GM23338 (cell line): ENCODE data around the gene MTCL3.

ENCODE experiments used
- ATAC-seq: fragments of 200-7000 bp; cut with Tn5 transposase; 3 replicates; pipeline ENCODE4 v1.9.1; 2020
- DNase-seq: peaks from one replicate; pipeline ENCODE4 v3.0.0-alpha.2; 2015; ENCODE audit warnings: low spot score
- H2AFZ ChIP-seq: fragments of 200-600 bp; sonication (generic); 2 replicates; pipeline ENCODE4 v1.8.0; 2016; ENCODE audit warnings: antibody characterized with exemption, mild to moderate bottlenecking, moderate library complexity
- H3F3A ChIP-seq: fragments of 200-600 bp; sonication (generic); replicated peaks from 2 replicates; pipeline ENCODE4 v1.8.0; 2017; ENCODE audit warnings: antibody characterized with exemption, mixed run types, low read depth
- H3K27ac ChIP-seq: fragments of 200-600 bp; sonication (generic); 2 replicates; pipeline ENCODE4 v1.6.1; 2016; ENCODE audit warnings: low read depth
- H3K27me3 ChIP-seq: fragments of 200-600 bp; sonication (generic); 2 replicates; pipeline ENCODE4 v1.8.0; 2016; ENCODE audit warnings: mild to moderate bottlenecking, mixed run types, moderate library complexity; ENCODE audit not compliant: insufficient read depth
- H3K36me3 ChIP-seq: fragments of 200-600 bp; sonication (generic); 2 replicates; pipeline ENCODE4 v1.8.0; 2016; ENCODE audit warnings: mild to moderate bottlenecking; ENCODE audit not compliant: insufficient read depth
- H3K4me1 ChIP-seq: fragments of 200-600 bp; sonication (generic); 2 replicates; pipeline ENCODE4 v1.8.0; 2016; ENCODE audit warnings: mild to moderate bottlenecking, moderate library complexity; ENCODE audit not compliant: insufficient read depth
- H3K4me2 ChIP-seq: fragments of 200-600 bp; sonication (generic); 2 replicates; pipeline ENCODE4 v1.7.1; 2017; ENCODE audit warnings: mixed run types
- H3K4me3 ChIP-seq: fragments of 200-600 bp; sonication (generic); 2 replicates; pipeline ENCODE4 v1.6.1; 2016; ENCODE audit warnings: mixed run types
- H3K79me2 ChIP-seq: fragments of 200-600 bp; sonication (generic); replicated peaks from 2 replicates; pipeline ENCODE4 v1.8.0; 2017; ENCODE audit warnings: mild to moderate bottlenecking; ENCODE audit not compliant: insufficient read depth
- H3K9me2 ChIP-seq: fragments of 200-600 bp; sonication (generic); 2 replicates; pipeline ENCODE4 v1.8.0; 2017; ENCODE audit not compliant: insufficient read depth
- H4K20me1 ChIP-seq: fragments of 200-600 bp; sonication (generic); replicated peaks from 2 replicates; pipeline ENCODE4 v1.8.0; 2017; ENCODE audit warnings: mild to moderate bottlenecking; ENCODE audit not compliant: insufficient read depth
- H3K27ac Mint-ChIP-seq: 2 replicates; pipeline ENCODE4 v1.8.0; 2020; ENCODE audit warnings: inconsistent platforms, mild to moderate bottlenecking, moderate library complexity, mixed read lengths
- H3K27me3 Mint-ChIP-seq: 3 replicates; pipeline ENCODE4 v1.8.0; 2022; ENCODE audit warnings: low read depth, mild to moderate bottlenecking, moderate library complexity, mixed read lengths, inconsistent platforms; ENCODE audit not compliant: insufficient read depth, poor library complexity
- H3K36me3 Mint-ChIP-seq: 3 replicates; pipeline ENCODE4 v1.8.0; 2021; ENCODE audit warnings: low read depth, mild to moderate bottlenecking, inconsistent platforms, moderate library complexity, mixed read lengths
- H3K4me1 Mint-ChIP-seq: 3 replicates; pipeline ENCODE4 v1.8.0; 2020; ENCODE audit warnings: mild to moderate bottlenecking, inconsistent platforms, mixed read lengths
- H3K4me3 Mint-ChIP-seq: 3 replicates; pipeline ENCODE4 v1.8.0; 2021; ENCODE audit warnings: moderate library complexity, mild to moderate bottlenecking, inconsistent platforms, mixed read lengths
- H3K9me3 Mint-ChIP-seq: 3 replicates; pipeline ENCODE4 v1.8.0; 2020; ENCODE audit warnings: moderate library complexity, mild to moderate bottlenecking, inconsistent platforms, mixed read lengths
- CREB1 ChIP-seq: fragments of 250-450 bp; sonication (Bioruptor Pico); IDR thresholded peaks from 2 replicates; pipeline ENCODE4 v1.5.0; 2020; ENCODE audit warnings: low read depth, mild to moderate bottlenecking, moderate library complexity
- EZH2phosphoT487 ChIP-seq: fragments of 200-600 bp; sonication (generic); IDR thresholded peaks from one replicate; pipeline ENCODE4 v1.8.1; 2018; ENCODE audit warnings: antibody characterized with exemption; ENCODE audit not compliant: unreplicated experiment
- JUNB ChIP-seq: IDR thresholded peaks from one replicate; pipeline ENCODE4 v1.6.1; 2016; ENCODE audit warnings: antibody characterized with exemption; ENCODE audit not compliant: unreplicated experiment
- ZNF331 ChIP-seq: fragments of 250-450 bp; sonication (Bioruptor Pico); IDR thresholded peaks from 2 replicates; pipeline ENCODE4 v1.5.0; 2020; ENCODE audit warnings: low read depth, mild to moderate bottlenecking, moderate library complexity
- TF ChIP-seq, protein P1 (sequence below), 2 experiments: fragments of 200-600 bp in 1 of 2; sonication (generic) in 1 of 2; conservative IDR thresholded peaks; 2 replicates each; pipeline versions ENCODE4 v1.5.1 to v1.6.1; 2016 to 2017; ENCODE audit warnings: antibody characterized with exemption in 2 of 2, low read depth in 2 of 2, mild to moderate bottlenecking in 2 of 2, moderate library complexity in 1 of 2
- TF ChIP-seq, protein P2 (sequence below): IDR thresholded peaks from 2 replicates; pipeline ENCODE4 v1.6.1; 2016; ENCODE audit warnings: antibody characterized with exemption

MTCL3 gene

DNA sequence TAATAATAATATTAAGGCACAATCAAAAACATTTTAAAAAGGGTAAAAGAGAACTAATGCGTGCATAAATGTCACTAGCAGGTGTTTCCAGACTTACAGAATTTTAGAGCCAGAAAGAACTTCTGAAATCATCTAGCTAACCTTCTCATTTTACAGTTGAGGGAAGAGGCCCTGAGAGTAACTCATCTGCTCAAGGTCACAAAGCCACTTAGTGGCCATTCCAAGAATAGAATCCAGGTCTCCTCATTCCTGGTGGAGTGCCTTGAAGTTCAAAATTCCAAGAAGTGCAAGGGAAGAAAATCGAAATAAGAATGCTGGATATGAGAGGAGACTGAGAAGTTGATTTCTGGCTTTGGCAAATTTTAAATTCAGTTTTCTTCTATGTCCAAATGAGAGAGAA is 56.8 kb downstream of the MTCL3 start:
- no peaks in the 10 kb centered on the region for H3K9me3 Mint-ChIP-seq
- no peak overlapping the region for H3K4me3 Mint-ChIP-seq
- no peaks in the 10 kb centered on the region for H3F3A ChIP-seq
- TF ChIP-seq EZH2phosphoT487, result no peak
- TF ChIP-seq, protein P1, sequence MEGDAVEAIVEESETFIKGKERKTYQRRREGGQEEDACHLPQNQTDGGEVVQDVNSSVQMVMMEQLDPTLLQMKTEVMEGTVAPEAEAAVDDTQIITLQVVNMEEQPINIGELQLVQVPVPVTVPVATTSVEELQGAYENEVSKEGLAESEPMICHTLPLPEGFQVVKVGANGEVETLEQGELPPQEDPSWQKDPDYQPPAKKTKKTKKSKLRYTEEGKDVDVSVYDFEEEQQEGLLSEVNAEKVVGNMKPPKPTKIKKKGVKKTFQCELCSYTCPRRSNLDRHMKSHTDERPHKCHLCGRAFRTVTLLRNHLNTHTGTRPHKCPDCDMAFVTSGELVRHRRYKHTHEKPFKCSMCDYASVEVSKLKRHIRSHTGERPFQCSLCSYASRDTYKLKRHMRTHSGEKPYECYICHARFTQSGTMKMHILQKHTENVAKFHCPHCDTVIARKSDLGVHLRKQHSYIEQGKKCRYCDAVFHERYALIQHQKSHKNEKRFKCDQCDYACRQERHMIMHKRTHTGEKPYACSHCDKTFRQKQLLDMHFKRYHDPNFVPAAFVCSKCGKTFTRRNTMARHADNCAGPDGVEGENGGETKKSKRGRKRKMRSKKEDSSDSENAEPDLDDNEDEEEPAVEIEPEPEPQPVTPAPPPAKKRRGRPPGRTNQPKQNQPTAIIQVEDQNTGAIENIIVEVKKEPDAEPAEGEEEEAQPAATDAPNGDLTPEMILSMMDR (conservative IDR thresholded peaks at IDR 0.05; ENCODE audit: low read depth in 2 of 2), result peak; percentile 25 to 33; a peak in 3 of 4 replicates
- H3K4me1 ChIP-seq, result peaks cover 25% of the 10 kb centered on the region
- H3K27ac Mint-ChIP-seq, result no peak overlapping the region
- no peaks in the 10 kb centered on the region for H3K9me2 ChIP-seq
- ATAC-seq (no peak), DNase-seq (peak; percentile 55)
- H3K36me3 Mint-ChIP-seq, result no peaks in the 10 kb centered on the region
- H4K20me1 ChIP-seq, result no peaks in the 10 kb centered on the region
- no peak overlapping the region for H3K27ac ChIP-seq
- no peaks in the 10 kb centered on the region for H3K27me3 Mint-ChIP-seq
- H3K4me2 ChIP-seq, result no peak overlapping the region
- H2AFZ ChIP-seq, result no peak overlapping the region
- peaks cover 49% of the 10 kb centered on the region for H3K4me1 Mint-ChIP-seq
- no peak overlapping the region for H3K4me3 ChIP-seq
- no peaks in the 10 kb centered on the region for H3K79me2 ChIP-seq
- H3K36me3 ChIP-seq, result no peaks in the 10 kb centered on the region
- H3K27me3 ChIP-seq, result no peaks in the 10 kb centered on the region

DNA sequence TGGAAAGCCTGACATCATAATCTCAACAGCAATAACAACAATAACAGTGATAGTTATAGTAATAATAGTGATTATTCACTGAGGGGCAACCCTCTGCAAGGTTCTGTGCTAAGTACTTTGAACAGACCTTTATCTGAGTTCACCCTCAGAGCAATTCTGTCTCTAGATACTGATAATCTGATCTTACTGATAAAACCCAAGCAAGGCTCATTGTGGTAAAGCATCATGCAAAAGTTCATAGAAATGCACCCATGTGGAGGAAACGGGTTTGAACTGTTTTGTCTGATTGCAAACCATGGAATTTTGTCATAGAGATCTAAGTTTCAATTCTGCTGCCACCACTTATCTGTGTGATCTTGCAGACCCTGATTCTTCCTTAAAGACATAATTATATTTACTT is 58.7 kb downstream of the MTCL3 start:
- DNase-seq (no peak), ATAC-seq (no peak)
- Mint-ChIP-seq H3K4me3 (no peak overlapping the region), H3K27ac (no peak overlapping the region), H3K4me1 (peaks cover 56% of the 10 kb centered on the region), H3K36me3 (no peaks in the 10 kb centered on the region), H3K9me3 (no peaks in the 10 kb centered on the region), H3K27me3 (no peaks in the 10 kb centered on the region)
- Histone ChIP-seq H3K4me3 (no peak overlapping the region), H4K20me1 (no peaks in the 10 kb centered on the region), H3K4me2 (no peak overlapping the region), H3F3A (no peaks in the 10 kb centered on the region), H3K27ac (no peak overlapping the region), H2AFZ (no peak overlapping the region), H3K79me2 (no peaks in the 10 kb centered on the region), H3K36me3 (no peaks in the 10 kb centered on the region), H3K4me1 (peaks cover 39% of the 10 kb centered on the region), H3K9me2 (no peaks in the 10 kb centered on the region), H3K27me3 (no peaks in the 10 kb centered on the region)
- TF ChIP-seq EZH2phosphoT487 (no peak), JUNB (no peak), ZNF331 (no peak)

DNA sequence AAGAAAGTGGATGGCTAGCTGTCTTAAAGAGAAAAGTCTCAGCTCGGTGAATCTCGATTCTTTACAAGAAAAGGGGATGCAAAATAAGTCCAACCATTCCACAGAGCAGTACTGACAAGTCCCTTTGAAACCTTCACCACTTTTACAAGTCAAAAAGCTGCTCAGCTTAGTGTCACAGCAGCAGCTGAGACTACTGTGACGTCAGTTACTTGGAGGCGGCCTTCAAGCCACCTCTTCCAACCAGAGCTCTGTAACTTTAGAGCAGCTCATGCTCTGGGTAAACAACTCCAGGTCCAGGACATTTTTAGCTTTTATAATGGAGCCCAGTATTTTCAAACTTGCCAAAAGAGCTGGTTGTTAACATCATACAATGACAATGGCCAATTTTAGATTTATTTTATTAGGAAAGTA is 59.9 kb downstream of the MTCL3 start, which contains the start of gene KIAA0408:
TSS of gene KIAA0408 (minus strand) at position 159 of the 411 bp plus-strand sequence. CDS start 5,408 bp downstream, outside the sequence.
- H3K4me1 Mint-ChIP-seq, result peaks cover 51% of the 10 kb centered on the region
- DNase-seq, result peak; percentile 72
- no peak within 1 kb of the TSS for H2AFZ ChIP-seq
- peak within 1 kb of the TSS; percentile 72 for H3K27ac Mint-ChIP-seq
- ATAC-seq, result peak; percentile 93
- H3K79me2 ChIP-seq, result no peaks in the 10 kb centered on the region
- H3K9me2 ChIP-seq, result no peaks in the 10 kb centered on the region
- H3K27me3 ChIP-seq, result no peaks in the 10 kb centered on the region
- no peaks in the 10 kb centered on the region for H3K9me3 Mint-ChIP-seq
- H3K27ac ChIP-seq, result 0 out of 2 replicates have a peak within 1 kb of the TSS, but pooled peaks have one; percentile 42
- H3K4me3 Mint-ChIP-seq, result peak within 1 kb of the TSS; percentile 34; the same call in 2 of the 3 replicates
- no peaks in the 10 kb centered on the region for H3F3A ChIP-seq
- H3K4me2 ChIP-seq, result peak within 1 kb of the TSS; percentile 34
- H3K4me1 ChIP-seq, result peaks cover 39% of the 10 kb centered on the region
- no peak within 1 kb of the TSS for H3K4me3 ChIP-seq
- TF ChIP-seq, protein P2, sequence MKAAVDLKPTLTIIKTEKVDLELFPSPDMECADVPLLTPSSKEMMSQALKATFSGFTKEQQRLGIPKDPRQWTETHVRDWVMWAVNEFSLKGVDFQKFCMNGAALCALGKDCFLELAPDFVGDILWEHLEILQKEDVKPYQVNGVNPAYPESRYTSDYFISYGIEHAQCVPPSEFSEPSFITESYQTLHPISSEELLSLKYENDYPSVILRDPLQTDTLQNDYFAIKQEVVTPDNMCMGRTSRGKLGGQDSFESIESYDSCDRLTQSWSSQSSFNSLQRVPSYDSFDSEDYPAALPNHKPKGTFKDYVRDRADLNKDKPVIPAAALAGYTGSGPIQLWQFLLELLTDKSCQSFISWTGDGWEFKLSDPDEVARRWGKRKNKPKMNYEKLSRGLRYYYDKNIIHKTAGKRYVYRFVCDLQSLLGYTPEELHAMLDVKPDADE, result no peak
- TF ChIP-seq CREB1, result peak; percentile 91
- H3K36me3 ChIP-seq, result no peaks in the 10 kb centered on the region
- no peaks in the 10 kb centered on the region for H3K27me3 Mint-ChIP-seq
- H3K36me3 Mint-ChIP-seq, result no peaks in the 10 kb centered on the region
- H4K20me1 ChIP-seq, result no peaks in the 10 kb centered on the region
